ENCODE data around the gene PIN1.

Gene PIN1

DNA sequence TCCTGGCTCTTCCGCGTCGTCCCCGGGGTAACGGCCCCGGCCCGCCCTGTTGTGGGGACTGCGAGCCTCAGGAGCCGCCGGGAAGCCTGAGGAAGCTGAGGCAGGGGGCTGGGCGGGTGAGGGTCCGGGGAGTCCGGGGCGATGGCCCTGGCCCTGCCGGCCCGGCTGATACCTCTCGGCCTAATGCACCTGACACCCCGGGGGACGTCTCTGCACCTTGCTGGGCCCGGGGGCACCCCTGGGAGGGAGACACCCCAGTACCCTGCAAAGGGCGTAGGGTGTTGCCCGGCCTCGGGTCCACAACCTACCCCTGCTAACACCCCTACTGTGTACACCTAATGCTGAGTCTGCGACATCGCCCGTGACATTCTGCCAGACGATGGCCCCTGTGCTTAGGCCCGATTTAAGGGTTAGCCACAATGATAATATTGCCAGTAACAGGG is 410 bp downstream of the PIN1 start:
- no peak for TF ChIP-seq ZBTB7A (IDR thresholded peaks at IDR 0.05; ENCODE audit: low read depth)
- TF ChIP-seq FOXM1 (IDR thresholded peaks at IDR 0.05; ENCODE audit: borderline replicate concordance, low read depth), result no peak
- TF ChIP-seq TEAD4 (IDR thresholded peaks at IDR 0.05), result no peak
- TF ChIP-seq, protein P1, sequence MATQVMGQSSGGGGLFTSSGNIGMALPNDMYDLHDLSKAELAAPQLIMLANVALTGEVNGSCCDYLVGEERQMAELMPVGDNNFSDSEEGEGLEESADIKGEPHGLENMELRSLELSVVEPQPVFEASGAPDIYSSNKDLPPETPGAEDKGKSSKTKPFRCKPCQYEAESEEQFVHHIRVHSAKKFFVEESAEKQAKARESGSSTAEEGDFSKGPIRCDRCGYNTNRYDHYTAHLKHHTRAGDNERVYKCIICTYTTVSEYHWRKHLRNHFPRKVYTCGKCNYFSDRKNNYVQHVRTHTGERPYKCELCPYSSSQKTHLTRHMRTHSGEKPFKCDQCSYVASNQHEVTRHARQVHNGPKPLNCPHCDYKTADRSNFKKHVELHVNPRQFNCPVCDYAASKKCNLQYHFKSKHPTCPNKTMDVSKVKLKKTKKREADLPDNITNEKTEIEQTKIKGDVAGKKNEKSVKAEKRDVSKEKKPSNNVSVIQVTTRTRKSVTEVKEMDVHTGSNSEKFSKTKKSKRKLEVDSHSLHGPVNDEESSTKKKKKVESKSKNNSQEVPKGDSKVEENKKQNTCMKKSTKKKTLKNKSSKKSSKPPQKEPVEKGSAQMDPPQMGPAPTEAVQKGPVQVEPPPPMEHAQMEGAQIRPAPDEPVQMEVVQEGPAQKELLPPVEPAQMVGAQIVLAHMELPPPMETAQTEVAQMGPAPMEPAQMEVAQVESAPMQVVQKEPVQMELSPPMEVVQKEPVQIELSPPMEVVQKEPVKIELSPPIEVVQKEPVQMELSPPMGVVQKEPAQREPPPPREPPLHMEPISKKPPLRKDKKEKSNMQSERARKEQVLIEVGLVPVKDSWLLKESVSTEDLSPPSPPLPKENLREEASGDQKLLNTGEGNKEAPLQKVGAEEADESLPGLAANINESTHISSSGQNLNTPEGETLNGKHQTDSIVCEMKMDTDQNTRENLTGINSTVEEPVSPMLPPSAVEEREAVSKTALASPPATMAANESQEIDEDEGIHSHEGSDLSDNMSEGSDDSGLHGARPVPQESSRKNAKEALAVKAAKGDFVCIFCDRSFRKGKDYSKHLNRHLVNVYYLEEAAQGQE (IDR thresholded peaks at IDR 0.05; ENCODE audit: low read depth), result no peak
- no peak for TF ChIP-seq YY1 (IDR thresholded peaks at IDR 0.05; ENCODE audit: low read depth)
- no peak for TF ChIP-seq CEBPB (IDR thresholded peaks at IDR 0.05)
- no peak for TF ChIP-seq CREB1 (IDR thresholded peaks at IDR 0.05; ENCODE audit: low read depth)
- TF ChIP-seq, protein P2, sequence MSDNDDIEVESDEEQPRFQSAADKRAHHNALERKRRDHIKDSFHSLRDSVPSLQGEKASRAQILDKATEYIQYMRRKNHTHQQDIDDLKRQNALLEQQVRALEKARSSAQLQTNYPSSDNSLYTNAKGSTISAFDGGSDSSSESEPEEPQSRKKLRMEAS (IDR thresholded peaks at IDR 0.05), result no peak
- TF ChIP-seq EP300 (IDR thresholded peaks at IDR 0.05; ENCODE audit: borderline replicate concordance), result no peak
- TF ChIP-seq TAF1 (IDR thresholded peaks at IDR 0.05; ENCODE audit: low read depth), result no peak
- no peak for TF ChIP-seq NFIC (IDR thresholded peaks at IDR 0.05)
- TF ChIP-seq RAD21 (IDR thresholded peaks at IDR 0.05; ENCODE audit: low read depth), result no peak
- no peak for TF ChIP-seq TCF12 (IDR thresholded peaks at IDR 0.05; ENCODE audit: low read depth)
- TF ChIP-seq, protein P3, sequence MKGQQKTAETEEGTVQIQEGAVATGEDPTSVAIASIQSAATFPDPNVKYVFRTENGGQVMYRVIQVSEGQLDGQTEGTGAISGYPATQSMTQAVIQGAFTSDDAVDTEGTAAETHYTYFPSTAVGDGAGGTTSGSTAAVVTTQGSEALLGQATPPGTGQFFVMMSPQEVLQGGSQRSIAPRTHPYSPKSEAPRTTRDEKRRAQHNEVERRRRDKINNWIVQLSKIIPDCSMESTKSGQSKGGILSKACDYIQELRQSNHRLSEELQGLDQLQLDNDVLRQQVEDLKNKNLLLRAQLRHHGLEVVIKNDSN (IDR thresholded peaks at IDR 0.05), result no peak
- no peak for TF ChIP-seq EGR1 (IDR thresholded peaks at IDR 0.05)

DNA sequence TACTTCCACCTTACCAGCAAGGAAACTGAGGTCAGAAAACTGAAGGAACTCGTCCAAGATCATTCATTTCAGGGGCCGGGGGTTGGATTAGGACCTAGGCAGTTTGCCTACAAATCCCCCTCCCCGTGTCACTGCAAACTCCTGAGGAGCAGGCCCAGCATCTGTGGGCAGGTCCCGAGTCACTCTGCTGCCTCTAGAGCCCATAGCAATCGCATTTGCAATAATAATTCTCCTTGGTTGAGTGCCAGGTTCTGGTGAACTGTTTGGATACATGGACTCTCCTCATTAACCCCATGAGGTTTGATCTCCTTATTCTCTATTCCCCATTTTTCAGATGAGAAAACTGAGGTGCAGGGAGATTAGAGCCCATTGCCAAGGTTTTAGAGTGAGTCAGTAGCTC is 903 bp downstream of the PIN1 start:
- TF ChIP-seq FOXM1 (IDR thresholded peaks at IDR 0.05; ENCODE audit: borderline replicate concordance, low read depth) (no peak), TEAD4 (IDR thresholded peaks at IDR 0.05) (no peak), NFIC (IDR thresholded peaks at IDR 0.05) (no peak), EGR1 (IDR thresholded peaks at IDR 0.05) (no peak), CEBPB (IDR thresholded peaks at IDR 0.05) (no peak), EP300 (IDR thresholded peaks at IDR 0.05; ENCODE audit: borderline replicate concordance) (no peak), TAF1 (IDR thresholded peaks at IDR 0.05; ENCODE audit: low read depth) (no peak), ZBTB7A (IDR thresholded peaks at IDR 0.05; ENCODE audit: low read depth) (no peak), RAD21 (IDR thresholded peaks at IDR 0.05; ENCODE audit: low read depth) (no peak)
- TF ChIP-seq, protein P1 (IDR thresholded peaks at IDR 0.05; ENCODE audit: low read depth), result no peak
- TF ChIP-seq, protein P2 (IDR thresholded peaks at IDR 0.05), result no peak
- TF ChIP-seq, protein P3 (IDR thresholded peaks at IDR 0.05), result no peak

DNA sequence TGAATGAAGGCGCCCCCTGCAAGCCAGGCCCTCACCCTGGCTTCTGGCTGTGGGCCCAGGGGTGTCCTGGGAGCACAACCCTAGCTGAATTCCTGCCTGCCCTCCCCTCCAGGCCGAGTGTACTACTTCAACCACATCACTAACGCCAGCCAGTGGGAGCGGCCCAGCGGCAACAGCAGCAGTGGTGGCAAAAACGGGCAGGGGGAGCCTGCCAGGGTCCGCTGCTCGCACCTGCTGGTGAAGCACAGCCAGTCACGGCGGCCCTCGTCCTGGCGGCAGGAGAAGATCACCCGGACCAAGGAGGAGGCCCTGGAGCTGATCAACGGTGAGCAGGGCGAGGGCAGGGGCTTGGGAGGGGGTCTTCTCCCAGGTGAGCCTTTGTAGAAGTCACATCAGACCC is 3.2 kb downstream of the PIN1 start:
- TF ChIP-seq TCF12 (IDR thresholded peaks at IDR 0.05; ENCODE audit: low read depth), result no peak
- TF ChIP-seq FOXM1 (IDR thresholded peaks at IDR 0.05; ENCODE audit: borderline replicate concordance, low read depth), result no peak
- no peak for TF ChIP-seq CEBPB (IDR thresholded peaks at IDR 0.05)
- TF ChIP-seq, protein P3 (IDR thresholded peaks at IDR 0.05), result no peak
- no peak for TF ChIP-seq NFIC (IDR thresholded peaks at IDR 0.05)

DNA sequence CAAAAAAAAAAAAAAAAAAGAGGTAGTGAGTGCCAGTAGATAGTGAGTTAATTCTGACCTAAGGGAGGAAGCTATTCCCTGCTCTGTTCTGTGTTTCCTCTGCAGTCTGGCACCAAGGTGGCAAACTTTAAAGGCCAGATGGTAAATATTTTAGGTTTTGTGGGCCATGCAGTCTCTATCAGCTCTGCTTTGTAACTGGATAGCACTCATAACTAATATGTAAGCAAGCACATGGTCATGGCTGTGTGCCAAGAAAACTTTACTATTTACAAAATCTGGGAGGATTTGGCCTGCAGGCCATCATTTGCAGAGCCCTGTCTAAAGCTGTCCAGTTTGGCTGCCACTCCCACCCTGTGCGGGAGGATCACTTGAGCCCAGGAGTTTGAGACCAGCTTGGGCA is 4.3 kb downstream of the PIN1 start:
- TF ChIP-seq, protein P2 (IDR thresholded peaks at IDR 0.05), result no peak
- TF ChIP-seq, protein P3 (IDR thresholded peaks at IDR 0.05), result no peak
- TF ChIP-seq TAF1 (IDR thresholded peaks at IDR 0.05; ENCODE audit: low read depth) (no peak), EP300 (IDR thresholded peaks at IDR 0.05; ENCODE audit: borderline replicate concordance) (no peak), TEAD4 (IDR thresholded peaks at IDR 0.05) (no peak), ZBTB7A (IDR thresholded peaks at IDR 0.05; ENCODE audit: low read depth) (no peak), FOXM1 (IDR thresholded peaks at IDR 0.05; ENCODE audit: borderline replicate concordance, low read depth) (no peak)

DNA sequence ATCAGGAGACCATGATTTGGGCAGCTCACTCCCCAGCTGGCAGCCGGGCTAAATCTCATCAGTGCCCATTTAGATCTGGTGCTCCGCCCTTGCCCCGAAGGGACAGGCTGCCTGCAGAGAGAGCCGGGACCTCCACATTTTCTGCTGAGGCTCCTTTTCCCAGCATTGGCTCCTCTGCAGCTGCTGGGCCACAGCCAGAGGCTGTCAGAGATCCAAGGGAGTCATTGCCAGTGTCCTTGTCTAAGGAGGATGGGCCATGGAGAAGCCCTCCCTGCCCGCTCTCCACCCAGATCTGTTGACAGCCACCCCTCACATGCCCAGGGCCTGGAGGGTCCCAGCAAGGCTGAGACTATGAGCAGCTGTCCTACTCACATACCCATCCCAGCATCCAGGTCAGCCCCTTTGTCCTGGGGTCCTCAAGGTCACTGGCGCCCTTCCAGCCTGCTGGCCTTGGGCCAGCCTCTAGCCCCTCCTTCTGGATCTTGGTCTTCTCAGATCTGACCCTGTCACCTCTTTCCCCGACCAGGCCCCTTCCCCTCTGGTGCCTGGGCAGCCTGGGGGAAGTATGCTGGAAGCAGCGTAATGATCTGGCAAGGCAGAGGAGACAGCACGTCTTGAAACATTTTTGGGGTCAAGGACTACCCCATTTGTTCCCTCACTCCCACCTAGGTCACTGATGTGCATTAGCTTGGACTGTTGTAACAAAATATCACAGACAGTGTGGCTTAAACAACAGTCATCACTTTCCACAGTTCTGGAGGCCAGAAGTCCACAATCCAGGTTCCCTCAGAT is 7.9 kb downstream of the PIN1 start:
- TF ChIP-seq NFIC (IDR thresholded peaks at IDR 0.05) (no peak), TAF1 (IDR thresholded peaks at IDR 0.05; ENCODE audit: low read depth) (no peak)

Data from Ishikawa (cell line).